ENCODE results near the gene FMC1.

DNA sequence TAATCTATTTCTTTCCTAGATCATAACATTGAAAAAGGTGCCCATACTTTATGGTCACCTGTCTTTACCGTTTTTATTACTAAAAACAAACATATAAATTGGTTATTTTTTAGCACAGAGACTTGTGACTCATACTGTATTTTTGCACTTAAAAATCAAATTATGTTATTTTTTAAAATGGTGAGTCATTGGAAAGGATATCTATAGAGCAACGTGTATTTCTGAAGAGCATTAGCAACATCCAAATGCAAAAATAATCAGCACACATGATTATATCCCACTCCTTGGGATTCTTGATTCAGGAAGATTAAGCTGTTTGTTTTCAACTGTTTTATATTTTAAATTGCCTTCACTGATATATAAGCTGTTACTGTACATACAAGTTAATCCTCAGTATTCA, 40.7 kb upstream of the FMC1 start:
- TF ChIP-seq, protein P1, sequence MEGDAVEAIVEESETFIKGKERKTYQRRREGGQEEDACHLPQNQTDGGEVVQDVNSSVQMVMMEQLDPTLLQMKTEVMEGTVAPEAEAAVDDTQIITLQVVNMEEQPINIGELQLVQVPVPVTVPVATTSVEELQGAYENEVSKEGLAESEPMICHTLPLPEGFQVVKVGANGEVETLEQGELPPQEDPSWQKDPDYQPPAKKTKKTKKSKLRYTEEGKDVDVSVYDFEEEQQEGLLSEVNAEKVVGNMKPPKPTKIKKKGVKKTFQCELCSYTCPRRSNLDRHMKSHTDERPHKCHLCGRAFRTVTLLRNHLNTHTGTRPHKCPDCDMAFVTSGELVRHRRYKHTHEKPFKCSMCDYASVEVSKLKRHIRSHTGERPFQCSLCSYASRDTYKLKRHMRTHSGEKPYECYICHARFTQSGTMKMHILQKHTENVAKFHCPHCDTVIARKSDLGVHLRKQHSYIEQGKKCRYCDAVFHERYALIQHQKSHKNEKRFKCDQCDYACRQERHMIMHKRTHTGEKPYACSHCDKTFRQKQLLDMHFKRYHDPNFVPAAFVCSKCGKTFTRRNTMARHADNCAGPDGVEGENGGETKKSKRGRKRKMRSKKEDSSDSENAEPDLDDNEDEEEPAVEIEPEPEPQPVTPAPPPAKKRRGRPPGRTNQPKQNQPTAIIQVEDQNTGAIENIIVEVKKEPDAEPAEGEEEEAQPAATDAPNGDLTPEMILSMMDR (IDR thresholded peaks at IDR 0.05) = no peak
- TF ChIP-seq POLR2A (IDR thresholded peaks at IDR 0.05) = no peak
